ENCODE results near the gene GPR78. TPM values are rescaled to one million over a fixed set of nuclear protein-coding genes. Genes with fewer than 3 reads are reported as not detected.

The GPR78 gene
- total and polyA plus RNA-seq, 2 of the 8 experiments (the other 6 are each of a cell fraction or from before 2014, with no cell fraction given): 1.0 to 3.0 TPM

DNA sequence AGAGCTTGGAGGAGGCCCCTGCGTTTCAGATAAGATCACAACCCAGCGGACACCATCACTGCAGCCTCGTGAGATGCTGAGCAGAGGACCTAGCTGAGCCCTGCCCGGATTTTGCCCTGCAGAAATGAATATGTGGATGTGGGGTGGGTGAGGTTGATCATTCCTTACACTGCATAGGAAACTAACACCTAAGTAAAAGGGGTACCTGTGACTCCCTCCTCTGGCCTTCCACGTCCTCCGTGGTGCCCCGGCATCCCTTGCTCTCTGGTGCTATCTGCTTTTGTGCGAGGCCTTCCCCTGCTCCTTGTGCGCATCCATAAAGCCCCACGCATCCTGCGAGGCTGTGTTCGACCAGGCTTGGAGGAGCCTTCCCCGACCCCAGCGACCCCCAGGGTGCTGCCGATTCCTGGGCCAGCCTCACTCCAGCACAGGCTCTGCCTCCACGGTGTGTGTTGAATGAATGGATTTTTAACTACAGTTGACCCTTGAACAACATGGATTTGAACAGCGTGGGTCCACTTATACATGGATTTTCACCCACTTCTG is 25.6 kb upstream of the GPR78 start:
- H3K9ac ChIP-seq (replicated peaks in 1 of 4; ENCODE audit: extremely low read depth in 1 of 4, low read depth in 3 of 4, low read length in 3 of 4): no peak overlapping the region
- H3K4me2 ChIP-seq (ENCODE audit: insufficient read depth in 1 of 2, low read depth in 2 of 2, low read length in 2 of 2): no peak overlapping the region
- no peak overlapping the region for H3K56ac ChIP-seq (replicated peaks; ENCODE audit: insufficient read length, low read depth, low read length)
- H3K23me2 ChIP-seq (ENCODE audit: low read depth, low read length): no peaks in the 10 kb centered on the region
- no peak overlapping the region for H3K18ac ChIP-seq (ENCODE audit: extremely low read depth, low read length)
- H3K4me3 ChIP-seq (ENCODE audit: extremely low read depth in 1 of 4, insufficient read depth in 2 of 4, low read depth in 3 of 4, low read length in 4 of 4): no peak overlapping the region
- H3K36me3 ChIP-seq (ENCODE audit: control insufficient read depth in 2 of 4, insufficient read depth in 4 of 4, low read length in 3 of 4): no peaks in the 10 kb centered on the region
- DNase-seq (ENCODE audit: low read depth in 1 of 2, low spot score in 2 of 2): no peak
- no peak overlapping the region for H2AK5ac ChIP-seq (ENCODE audit: low read depth, low read length)
- H3K4ac ChIP-seq (replicated peaks; ENCODE audit: insufficient read length, low read depth, low read length): no peak overlapping the region
- H2BK120ac ChIP-seq (replicated peaks; ENCODE audit: low read depth, low read length): no peak overlapping the region
- H3K27ac ChIP-seq (ENCODE audit: low read depth, low read length): no peak overlapping the region
- H2BK20ac ChIP-seq (ENCODE audit: low read length): 0 out of 2 replicates have a peak overlapping the region, but pooled peaks have one; percentile 52
- no peaks in the 10 kb centered on the region for H3K27me3 ChIP-seq (replicated peaks in 1 of 4; ENCODE audit: control insufficient read depth in 3 of 4, extremely low read depth in 1 of 4, insufficient read depth in 3 of 4, low read length in 3 of 4)
- no peak for FAIRE-seq
- no peak overlapping the region for H2AFZ ChIP-seq (ENCODE audit: low read length)
- H3K4me1 ChIP-seq (replicated peaks in 1 of 4; ENCODE audit: control insufficient read depth in 3 of 4, insufficient read depth in 4 of 4, low read length in 3 of 4): no peaks in the 10 kb centered on the region; a peak in 1 of 7 replicates
- H3K9me3 ChIP-seq (ENCODE audit: insufficient read depth in 2 of 2, low read depth in 1 of 2, low read length in 1 of 2): no peaks in the 10 kb centered on the region
- H4K8ac ChIP-seq (ENCODE audit: extremely low read depth, insufficient read depth, low read length): peak overlapping the region; percentile 48; the same call in 1 of the 2 replicates
- H3K79me1 ChIP-seq (ENCODE audit: low read depth, low read length): no peaks in the 10 kb centered on the region
- H3K14ac ChIP-seq (ENCODE audit: insufficient read length): no peak overlapping the region
- 96% methylated on average over 17 of the region's 17 CpGs; no CpG with 5 or more reads in 1 of the 2 experiments for WGBS, 2 experiments (ENCODE audit: extremely low coverage in 1 of 2, insufficient coverage in 1 of 2, insufficient read length in 1 of 2, insufficient replicate concordance in 2 of 2, low coverage in 1 of 2, low lambda C conversion rate in 2 of 2, missing lambda C conversion rate in 1 of 2)
- H3K23ac ChIP-seq (ENCODE audit: insufficient read length): no peak overlapping the region
- H4K91ac ChIP-seq (replicated peaks; ENCODE audit: insufficient read length, low read length): no peak overlapping the region
- no peak overlapping the region for H2BK15ac ChIP-seq (ENCODE audit: low read length)
- ChIA-PET POLR2A (ENCODE audit: partially characterized antibody) (interaction anchor here (0.9 kb wide), 1 partner anchor 14 kb away, joined by 3 read pairs; no protein-coding TSS in a partner anchor), CTCF (ENCODE audit: partially characterized antibody) (interaction anchor here (1.2 to 14.7 kb wide), 4 partner anchors 32 to 84 kb away, joined by 3 to 237 read pairs (median 5); no protein-coding TSS in a partner anchor)
- H4K5ac ChIP-seq (ENCODE audit: insufficient read length, low read depth, low read length): no peak overlapping the region
- TF ChIP-seq POLR2A (IDR thresholded peaks at IDR 0.05; ENCODE audit: control extremely low read depth in 1 of 2, low read depth in 2 of 2, low read length in 2 of 2) (no peak), TBP (IDR thresholded peaks at IDR 0.05; ENCODE audit: low read depth, low read length) (no peak), CEBPB (IDR thresholded peaks at IDR 0.05; ENCODE audit: low read depth, low read length) (no peak)
- TF ChIP-seq, protein P1, sequence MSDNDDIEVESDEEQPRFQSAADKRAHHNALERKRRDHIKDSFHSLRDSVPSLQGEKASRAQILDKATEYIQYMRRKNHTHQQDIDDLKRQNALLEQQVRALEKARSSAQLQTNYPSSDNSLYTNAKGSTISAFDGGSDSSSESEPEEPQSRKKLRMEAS (IDR thresholded peaks at IDR 0.05): no peak
- H2BK5ac ChIP-seq (ENCODE audit: low read depth, low read length): no peak overlapping the region
- no peaks in the 10 kb centered on the region for H4K20me1 ChIP-seq (replicated peaks in 1 of 2; ENCODE audit: control insufficient read depth in 1 of 2, insufficient read depth in 2 of 2, low read length in 2 of 2)
- no peaks in the 10 kb centered on the region for H3K79me2 ChIP-seq (ENCODE audit: control insufficient read depth in 1 of 2, insufficient read depth in 2 of 2, low read length in 2 of 2)
- H2BK12ac ChIP-seq (ENCODE audit: low read depth, low read length): no peak overlapping the region

Data from H1 (cell line).